NAMALWA (cell line): ENCODE data around the gene CNDP2.

ENCODE experiments used
- DNase-seq: peaks from one replicate; pipeline ENCODE4 v3.0.0-alpha.2; 2015; ENCODE audit warnings: low spot score

CNDP2 gene

DNA sequence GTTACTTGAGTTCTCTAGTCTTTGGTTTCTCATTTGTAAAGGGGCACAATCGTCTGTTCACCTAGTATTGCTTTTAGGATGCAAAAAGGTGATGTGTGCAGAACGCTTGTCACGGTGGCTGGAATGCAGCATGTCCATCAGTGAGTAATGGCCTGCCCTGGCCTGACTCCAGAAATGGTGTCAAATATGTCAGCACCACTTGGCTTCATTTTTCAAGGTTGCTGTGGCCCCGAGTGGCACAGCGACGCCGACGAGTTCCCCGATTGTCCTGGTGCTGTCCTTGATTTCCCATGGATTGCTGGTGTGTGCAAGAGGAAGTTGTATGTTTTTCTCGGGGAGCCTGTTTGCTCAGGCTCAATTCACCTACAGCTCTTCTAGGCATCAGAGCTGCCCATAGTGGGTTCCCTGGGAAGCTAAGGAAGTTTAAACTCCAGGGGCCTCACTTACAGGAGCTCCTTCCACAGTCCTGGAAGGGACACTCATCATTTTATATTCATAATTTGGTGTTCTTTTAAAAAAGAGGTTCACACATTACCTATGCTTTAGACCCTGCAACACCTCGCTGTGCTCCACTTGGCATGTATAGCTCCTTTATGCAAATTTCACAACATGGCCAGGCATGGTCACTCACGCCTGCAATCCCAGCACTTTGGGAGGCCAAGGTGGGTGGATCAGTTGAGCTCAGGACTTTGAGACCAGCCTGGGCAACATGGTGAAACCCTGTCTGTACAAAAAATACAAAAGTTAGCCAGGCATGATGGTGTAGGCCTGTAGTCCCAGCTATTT, 75.9 kb downstream of the CNDP2 start:
- no peak for DNase-seq

DNA sequence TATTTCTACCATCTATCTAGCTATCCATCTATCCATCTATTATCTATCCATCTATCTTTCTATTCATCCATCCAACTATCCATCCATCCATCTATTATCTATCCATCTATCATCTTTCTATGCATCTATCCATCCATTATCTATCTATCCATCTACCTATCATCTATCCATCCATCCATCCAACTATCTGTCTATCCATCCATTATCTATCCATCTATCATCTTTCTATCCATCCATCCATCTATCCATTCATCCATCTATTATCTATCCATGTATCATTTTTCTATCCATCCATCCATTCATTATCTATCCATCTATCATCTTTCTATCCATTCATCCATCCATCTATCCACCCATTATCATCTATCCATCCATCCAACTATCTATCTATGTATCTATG, 76.9 kb downstream of the CNDP2 start:
- no peak for DNase-seq
